22Rv1 (cell line): Measurements from ENCODE around the gene CFAP65.

ENCODE experiments used
- H3K27ac ChIP-seq: fragments of 450-650 bp; 2 replicates; pipeline ENCODE4 v1.5.1; 2017
- ZFX ChIP-seq: fragments of 450-650 bp; IDR thresholded peaks from 2 replicates; pipeline ENCODE4 v1.6.1; 2017; ENCODE audit warnings: antibody characterized with exemption, borderline replicate concordance
- TF ChIP-seq, protein P1 (sequence below): fragments of 450-650 bp; IDR thresholded peaks from 2 replicates; pipeline ENCODE4 v1.5.1; 2017; ENCODE audit warnings: mild to moderate bottlenecking

CFAP65 gene

DNA sequence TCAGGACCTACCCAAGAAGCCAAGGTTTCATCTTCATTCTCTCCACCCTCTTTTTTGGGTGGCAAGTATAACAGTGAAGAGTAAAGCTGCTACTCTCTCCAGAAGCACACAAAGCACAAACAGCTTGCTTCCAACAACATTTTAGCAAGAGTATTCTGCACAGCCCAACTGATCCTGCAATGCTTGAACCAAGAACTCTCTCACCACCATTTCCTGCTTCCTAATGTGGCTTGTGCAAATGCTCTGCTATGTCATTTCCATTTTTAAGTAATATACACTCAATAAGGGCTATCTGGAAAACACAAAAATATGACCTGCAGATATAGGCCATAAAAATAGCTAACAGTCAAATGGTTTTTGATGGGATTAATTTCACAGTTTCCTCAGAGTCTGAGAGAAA is 43.5 kb upstream of the CFAP65 start:
- TF ChIP-seq, protein P1, sequence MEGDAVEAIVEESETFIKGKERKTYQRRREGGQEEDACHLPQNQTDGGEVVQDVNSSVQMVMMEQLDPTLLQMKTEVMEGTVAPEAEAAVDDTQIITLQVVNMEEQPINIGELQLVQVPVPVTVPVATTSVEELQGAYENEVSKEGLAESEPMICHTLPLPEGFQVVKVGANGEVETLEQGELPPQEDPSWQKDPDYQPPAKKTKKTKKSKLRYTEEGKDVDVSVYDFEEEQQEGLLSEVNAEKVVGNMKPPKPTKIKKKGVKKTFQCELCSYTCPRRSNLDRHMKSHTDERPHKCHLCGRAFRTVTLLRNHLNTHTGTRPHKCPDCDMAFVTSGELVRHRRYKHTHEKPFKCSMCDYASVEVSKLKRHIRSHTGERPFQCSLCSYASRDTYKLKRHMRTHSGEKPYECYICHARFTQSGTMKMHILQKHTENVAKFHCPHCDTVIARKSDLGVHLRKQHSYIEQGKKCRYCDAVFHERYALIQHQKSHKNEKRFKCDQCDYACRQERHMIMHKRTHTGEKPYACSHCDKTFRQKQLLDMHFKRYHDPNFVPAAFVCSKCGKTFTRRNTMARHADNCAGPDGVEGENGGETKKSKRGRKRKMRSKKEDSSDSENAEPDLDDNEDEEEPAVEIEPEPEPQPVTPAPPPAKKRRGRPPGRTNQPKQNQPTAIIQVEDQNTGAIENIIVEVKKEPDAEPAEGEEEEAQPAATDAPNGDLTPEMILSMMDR = no peak
- TF ChIP-seq ZFX = no peak

DNA sequence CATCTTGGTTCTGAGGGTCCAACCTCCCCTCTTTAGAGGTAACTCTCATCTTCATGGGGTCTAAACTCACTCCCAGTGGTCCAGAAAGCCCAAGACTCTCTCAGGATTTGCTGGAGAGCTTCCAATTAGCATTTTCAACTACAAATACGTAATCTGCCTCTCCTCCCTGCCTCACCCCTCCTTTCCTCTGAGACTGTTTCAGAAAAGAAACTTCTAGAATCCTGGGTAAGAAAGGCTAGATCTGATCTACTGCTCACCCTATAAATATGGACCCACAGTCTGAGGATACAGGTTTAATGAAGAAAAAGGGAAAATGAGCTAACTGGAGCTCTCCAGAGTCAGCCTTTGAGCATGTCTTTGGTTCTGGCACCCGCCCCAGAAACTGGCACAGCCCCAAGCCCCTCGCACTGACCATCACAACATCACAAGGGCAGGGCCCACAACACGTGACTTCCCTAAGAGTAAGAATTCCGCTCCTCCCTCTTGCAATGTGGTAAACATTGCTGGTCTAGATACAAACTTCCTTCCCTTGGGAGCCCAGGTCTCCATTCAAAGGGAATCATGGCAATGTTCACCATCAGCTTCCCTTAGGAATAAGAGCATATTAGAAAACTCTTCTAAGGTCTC is 41.1 kb upstream of the CFAP65 start:
- no peak for TF ChIP-seq ZFX
- TF ChIP-seq, protein P1 = no peak
- H3K27ac ChIP-seq = no peak overlapping the region

More for the DNA sequence above, 43.5 kb upstream of the CFAP65 start:
- H3K27ac ChIP-seq = no peak overlapping the region

DNA sequence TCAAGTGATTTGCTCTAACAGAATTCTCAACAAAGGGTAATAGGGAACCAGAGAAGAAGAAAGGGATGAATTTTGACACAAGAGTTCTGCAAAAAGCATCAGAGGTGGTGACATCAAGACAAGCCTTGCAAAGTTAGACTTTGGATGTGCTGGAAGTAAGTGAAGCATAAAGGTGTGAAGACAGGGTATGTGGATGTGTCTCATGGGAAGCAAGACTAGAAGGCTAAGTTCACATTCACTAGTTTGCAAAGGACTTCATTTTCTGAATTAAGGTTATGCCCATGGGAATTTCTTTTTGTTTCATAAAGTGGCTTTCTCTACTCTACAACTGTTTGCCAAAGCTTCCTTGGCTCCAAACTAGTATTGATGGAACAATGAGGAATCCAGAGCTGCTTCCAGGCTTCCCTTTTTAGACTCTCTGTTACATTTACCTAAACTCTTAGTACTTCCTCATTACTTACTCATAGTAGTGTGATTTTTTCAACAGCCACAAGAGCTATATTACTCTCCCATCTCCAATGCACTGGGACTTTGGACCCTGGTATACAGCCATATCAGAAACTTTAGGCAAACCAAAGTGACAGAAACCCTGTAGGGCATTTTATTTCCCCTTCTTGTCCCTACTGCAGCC is 40.5 kb upstream of the CFAP65 start:
- TF ChIP-seq, protein P1 = no peak
- TF ChIP-seq ZFX = no peak
- H3K27ac ChIP-seq = no peak overlapping the region

DNA sequence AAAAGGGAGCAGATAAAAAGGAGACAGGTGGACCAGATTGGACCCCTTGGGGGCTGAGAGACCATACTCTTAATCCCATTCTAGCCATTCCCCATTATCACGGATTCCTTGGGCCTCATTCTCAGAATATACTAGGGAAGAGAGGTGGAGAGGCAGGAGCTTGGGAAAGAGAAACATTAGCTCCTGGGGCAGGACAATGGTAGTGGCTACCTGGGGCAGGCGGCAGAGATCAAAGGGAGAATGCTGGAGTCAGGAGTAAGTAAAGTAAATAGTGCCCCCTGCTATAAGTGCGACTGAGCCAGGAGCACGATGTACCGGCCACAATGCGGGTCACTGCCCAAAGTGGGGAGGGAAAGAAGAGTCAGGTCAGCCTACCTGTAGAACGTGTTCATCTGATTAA is 39.8 kb upstream of the CFAP65 start:
- no peak for TF ChIP-seq ZFX
- TF ChIP-seq, protein P1 = no peak
- H3K27ac ChIP-seq = no peak overlapping the region

DNA sequence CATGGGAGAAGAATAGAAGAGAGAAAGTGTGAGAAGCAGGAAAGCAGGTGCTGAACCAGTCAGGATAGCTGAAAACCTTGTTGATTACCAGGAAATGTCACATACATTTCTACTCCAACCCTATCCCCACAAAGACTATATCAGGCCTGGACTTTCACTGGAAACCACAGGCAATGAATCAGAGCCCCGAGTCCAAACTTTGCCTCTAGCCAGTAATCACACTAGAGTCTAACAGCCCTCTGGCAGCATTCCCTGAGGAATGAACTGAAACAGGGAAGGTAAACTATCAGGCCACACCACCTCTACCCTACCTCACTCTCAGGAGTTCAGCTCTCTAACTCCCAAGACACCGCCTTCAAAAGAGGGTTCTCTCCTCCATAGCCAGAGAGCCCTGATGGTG is 38.1 kb upstream of the CFAP65 start:
- TF ChIP-seq, protein P1 = no peak
- no peak for TF ChIP-seq ZFX
- H3K27ac ChIP-seq = no peak overlapping the region

DNA sequence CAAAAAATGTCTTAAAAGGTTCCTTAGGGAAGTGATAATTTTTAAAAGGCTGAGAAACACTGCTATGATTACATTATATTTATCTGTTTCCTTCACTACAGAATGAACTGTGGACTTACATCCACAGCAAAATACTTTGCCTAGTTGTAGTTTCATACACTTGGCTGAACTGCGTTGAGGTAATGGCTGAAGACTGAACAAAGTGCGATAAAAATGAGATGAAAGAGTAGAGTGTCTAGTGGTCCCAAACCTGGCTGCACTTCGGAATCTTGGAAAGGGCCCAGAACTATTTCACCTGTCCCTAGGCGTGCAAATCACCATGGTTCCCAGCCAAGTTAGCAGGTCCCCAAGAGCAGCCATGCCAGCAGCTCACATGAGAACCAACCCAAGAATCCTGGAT is 37.6 kb upstream of the CFAP65 start:
- no peak for TF ChIP-seq ZFX
- TF ChIP-seq, protein P1 = no peak
- no peak overlapping the region for H3K27ac ChIP-seq

DNA sequence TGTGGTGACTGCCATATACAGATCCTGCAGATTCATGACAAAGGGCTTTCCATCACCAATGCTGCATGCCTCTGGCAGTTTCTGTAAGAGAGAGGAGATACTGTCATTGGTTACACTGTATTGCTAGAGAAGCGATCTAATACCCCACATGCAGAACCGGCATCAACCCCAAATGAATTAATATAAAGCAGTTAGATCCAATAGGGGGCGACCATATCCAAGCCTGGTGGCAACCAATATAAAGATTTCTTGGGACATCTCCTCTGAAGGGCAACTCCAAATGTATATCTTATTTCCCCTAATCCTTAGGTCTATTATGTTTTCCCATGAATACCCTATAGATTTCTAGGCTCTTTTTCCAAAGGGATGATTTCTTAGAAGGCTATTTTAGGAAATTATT is 36.8 kb upstream of the CFAP65 start:
- TF ChIP-seq ZFX = no peak
- TF ChIP-seq, protein P1 = peak; percentile 27
- no peak overlapping the region for H3K27ac ChIP-seq
